Hepatocyte (in vitro differentiated cells): ENCODE measurements around the gene LYVE1. TPM values are rescaled to one million over a fixed set of nuclear protein-coding genes. Genes with fewer than 3 reads are reported as not detected.

Experiments used
- DNase-seq: peaks from one replicate; pipeline ENCODE4 v3.0.0-alpha.2; 2016; ENCODE audit warnings: low spot score
- H2AFZ ChIP-seq: fragments of 200-600 bp; sonication (generic); 2 replicates; pipeline ENCODE4 v1.6.0; 2016; ENCODE audit warnings: antibody characterized with exemption, mild to moderate bottlenecking
- H3K27ac ChIP-seq: fragments of 200-600 bp; sonication (generic); 2 replicates; pipeline ENCODE4 v1.5.1; 2016; ENCODE audit warnings: mild to moderate bottlenecking
- H3K27me3 ChIP-seq: fragments of 200-600 bp; sonication (generic); 2 replicates; pipeline ENCODE4 v1.6.1; 2016
- H3K36me3 ChIP-seq: fragments of 200-600 bp; sonication (generic); replicated peaks from 2 replicates; pipeline ENCODE4 v1.5.1; 2016; ENCODE audit warnings: low read depth; ENCODE audit not compliant: insufficient read depth
- H3K4me1 ChIP-seq: fragments of 200-600 bp; sonication (generic); 2 replicates; pipeline ENCODE4 v1.5.1; 2016; ENCODE audit warnings: mild to moderate bottlenecking, moderate library complexity; ENCODE audit not compliant: insufficient read depth
- H3K4me2 ChIP-seq: fragments of 200-600 bp; sonication (generic); 2 replicates; pipeline ENCODE4 v1.6.0; 2016
- H3K4me3 ChIP-seq: fragments of 200-600 bp; sonication (generic); 2 replicates; pipeline ENCODE4 v1.5.1; 2016; ENCODE audit warnings: mild to moderate bottlenecking
- H3K79me2 ChIP-seq: fragments of 200-600 bp; sonication (generic); 2 replicates; pipeline ENCODE4 v1.6.0; 2017; ENCODE audit warnings: mild to moderate bottlenecking
- H3K9me2 ChIP-seq: fragments of 200-600 bp; sonication (generic); replicated peaks from 2 replicates; pipeline ENCODE4 v1.6.0; 2017; ENCODE audit warnings: mild to moderate bottlenecking; ENCODE audit not compliant: insufficient read depth
- H3K9me3 ChIP-seq: fragments of 200-600 bp; sonication (generic); 2 replicates; pipeline ENCODE4 v1.5.1; 2016; ENCODE audit warnings: low read depth, mild to moderate bottlenecking
- H4K20me1 ChIP-seq: fragments of 200-600 bp; sonication (generic); 2 replicates; pipeline ENCODE4 v1.6.0; 2016; ENCODE audit warnings: mild to moderate bottlenecking; ENCODE audit not compliant: insufficient read depth, poor library complexity, severe bottlenecking
- EZH2 ChIP-seq: fragments of 200-600 bp; sonication (generic); IDR thresholded peaks from 2 replicates; pipeline ENCODE4 v1.6.1; 2016; ENCODE audit warnings: antibody characterized with exemption, mild to moderate bottlenecking, borderline replicate concordance
- EZH2phosphoT487 ChIP-seq: fragments of 200-600 bp; sonication (generic); IDR thresholded peaks from one replicate; pipeline ENCODE4 v1.6.1; 2018; ENCODE audit warnings: antibody characterized with exemption, mild to moderate bottlenecking, low read depth, moderate library complexity; ENCODE audit not compliant: unreplicated experiment, severe bottlenecking
- WGBS: methylation state at CpG from one replicate; pipeline ENCODE4 v1.1.6; 2016; ENCODE audit warnings: low lambda C conversion rate; ENCODE audit errors: missing lambda C conversion rate; 5-methylcytosine and 5-hydroxymethylcytosine counted together
- polyA plus RNA-seq: library from polyadenylated mRNA; unstranded; fragments of >200 nt; fragmentation: Nextera tagmentation; extraction: Ambion mirVana; gene quantifications from 2 replicates; pipeline ENCODE4 v1.2.1, GENCODE V29; 2016
- total RNA-seq: library from RNA; depleted of rRNA; stranded (reverse); fragments of >200 nt; gene quantifications from 2 replicates; pipeline ENCODE4 v1.2.3, GENCODE V29; 2014
- TF ChIP-seq, protein P1 (sequence below): fragments of 200-600 bp; sonication (generic); IDR thresholded peaks from 2 replicates; pipeline ENCODE4 v1.5.1; 2016; ENCODE audit warnings: antibody characterized with exemption, mild to moderate bottlenecking; ENCODE audit not compliant: poor library complexity

Gene LYVE1
- total and polyA plus RNA-seq, 2 experiments from 2014 or later = 2.9 to 9.1 TPM

DNA sequence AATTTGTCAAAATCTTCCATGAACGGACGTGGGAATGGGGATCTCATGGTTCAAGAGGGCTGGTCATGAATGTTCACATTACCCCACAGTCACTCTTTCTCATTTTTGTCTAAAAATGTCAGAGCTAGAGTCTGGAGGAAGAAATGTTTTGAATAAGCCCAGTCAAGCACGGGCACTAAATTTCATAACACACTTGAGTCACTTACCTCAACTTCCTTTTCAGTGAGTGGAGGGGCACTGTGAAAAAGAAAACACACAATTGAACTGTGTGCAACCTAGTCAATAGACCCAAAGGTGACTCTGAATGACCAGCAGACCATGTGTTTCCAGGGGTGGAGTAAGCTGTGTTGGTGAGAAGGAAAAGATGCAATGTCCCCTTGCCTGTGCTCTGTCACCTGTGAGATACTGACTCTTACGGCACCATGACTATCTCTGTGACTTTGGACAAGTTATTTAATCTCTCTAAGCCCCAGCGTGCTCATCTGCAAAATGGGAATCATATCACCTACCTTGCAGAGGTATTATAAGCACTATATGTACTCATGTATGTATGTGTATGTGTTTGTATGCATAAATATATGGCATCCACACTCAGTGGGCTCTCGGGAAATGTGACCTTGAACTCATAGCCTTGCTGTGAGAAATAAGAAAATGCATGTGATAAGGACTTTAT, 38.2 kb upstream of the LYVE1 start:
- WGBS = 79% methylated on average over 6 of the region's 6 CpGs
- no peaks in the 10 kb centered on the region for H3K9me2 ChIP-seq
- no peak for DNase-seq
- no peaks in the 10 kb centered on the region for H3K79me2 ChIP-seq
- no peaks in the 10 kb centered on the region for H3K36me3 ChIP-seq
- peak overlapping the region; percentile 9 for H2AFZ ChIP-seq
- peak overlapping the region; percentile 86 for H3K27ac ChIP-seq
- no peaks in the 10 kb centered on the region for H3K27me3 ChIP-seq
- peak overlapping the region; percentile 40 for H3K4me2 ChIP-seq
- peaks cover 39% of the 10 kb centered on the region for H3K4me1 ChIP-seq
- no peak for TF ChIP-seq EZH2
- TF ChIP-seq, protein P1, sequence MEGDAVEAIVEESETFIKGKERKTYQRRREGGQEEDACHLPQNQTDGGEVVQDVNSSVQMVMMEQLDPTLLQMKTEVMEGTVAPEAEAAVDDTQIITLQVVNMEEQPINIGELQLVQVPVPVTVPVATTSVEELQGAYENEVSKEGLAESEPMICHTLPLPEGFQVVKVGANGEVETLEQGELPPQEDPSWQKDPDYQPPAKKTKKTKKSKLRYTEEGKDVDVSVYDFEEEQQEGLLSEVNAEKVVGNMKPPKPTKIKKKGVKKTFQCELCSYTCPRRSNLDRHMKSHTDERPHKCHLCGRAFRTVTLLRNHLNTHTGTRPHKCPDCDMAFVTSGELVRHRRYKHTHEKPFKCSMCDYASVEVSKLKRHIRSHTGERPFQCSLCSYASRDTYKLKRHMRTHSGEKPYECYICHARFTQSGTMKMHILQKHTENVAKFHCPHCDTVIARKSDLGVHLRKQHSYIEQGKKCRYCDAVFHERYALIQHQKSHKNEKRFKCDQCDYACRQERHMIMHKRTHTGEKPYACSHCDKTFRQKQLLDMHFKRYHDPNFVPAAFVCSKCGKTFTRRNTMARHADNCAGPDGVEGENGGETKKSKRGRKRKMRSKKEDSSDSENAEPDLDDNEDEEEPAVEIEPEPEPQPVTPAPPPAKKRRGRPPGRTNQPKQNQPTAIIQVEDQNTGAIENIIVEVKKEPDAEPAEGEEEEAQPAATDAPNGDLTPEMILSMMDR = no peak
- TF ChIP-seq EZH2phosphoT487 = no peak
- H3K4me3 ChIP-seq = no peak overlapping the region
- H4K20me1 ChIP-seq = no peaks in the 10 kb centered on the region
- H3K9me3 ChIP-seq = no peaks in the 10 kb centered on the region

DNA sequence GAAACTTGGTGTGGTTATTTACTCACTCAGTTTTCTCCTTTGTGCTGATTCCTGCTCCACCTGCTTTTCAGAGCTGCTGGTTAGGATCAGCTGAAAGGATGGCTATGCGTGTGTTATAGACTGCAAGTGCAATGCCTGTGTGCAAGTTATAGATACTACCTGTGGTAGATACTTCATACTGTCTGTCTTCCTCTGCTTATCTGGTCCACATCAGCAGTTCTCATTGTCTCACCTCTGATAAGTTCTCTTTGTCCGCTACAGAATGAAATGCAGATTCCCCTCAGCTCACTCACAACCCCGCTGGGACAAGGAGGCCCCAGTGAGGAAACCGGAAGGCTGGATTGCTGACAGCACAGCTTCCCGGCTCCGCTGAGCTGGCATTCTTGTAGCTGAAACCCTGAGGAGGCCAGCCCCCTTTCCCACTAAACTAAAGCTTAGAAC, 37.5 kb upstream of the LYVE1 start:
- TF ChIP-seq EZH2phosphoT487 = no peak
- no peak for TF ChIP-seq EZH2
- TF ChIP-seq, protein P1 = no peak
- no peak overlapping the region for H3K4me3 ChIP-seq
- peak overlapping the region; percentile 86 for H3K27ac ChIP-seq
- H3K9me2 ChIP-seq = no peaks in the 10 kb centered on the region
- peaks cover 39% of the 10 kb centered on the region for H3K4me1 ChIP-seq
- no peaks in the 10 kb centered on the region for H3K9me3 ChIP-seq
- H3K4me2 ChIP-seq = peak overlapping the region; percentile 40
- DNase-seq = peak; percentile 74
- H3K36me3 ChIP-seq = no peaks in the 10 kb centered on the region
- no peaks in the 10 kb centered on the region for H4K20me1 ChIP-seq
- WGBS = 36% methylated on average over 6 of the region's 6 CpGs
- H3K79me2 ChIP-seq = no peaks in the 10 kb centered on the region
- peak overlapping the region; percentile 9 for H2AFZ ChIP-seq
- no peaks in the 10 kb centered on the region for H3K27me3 ChIP-seq

DNA sequence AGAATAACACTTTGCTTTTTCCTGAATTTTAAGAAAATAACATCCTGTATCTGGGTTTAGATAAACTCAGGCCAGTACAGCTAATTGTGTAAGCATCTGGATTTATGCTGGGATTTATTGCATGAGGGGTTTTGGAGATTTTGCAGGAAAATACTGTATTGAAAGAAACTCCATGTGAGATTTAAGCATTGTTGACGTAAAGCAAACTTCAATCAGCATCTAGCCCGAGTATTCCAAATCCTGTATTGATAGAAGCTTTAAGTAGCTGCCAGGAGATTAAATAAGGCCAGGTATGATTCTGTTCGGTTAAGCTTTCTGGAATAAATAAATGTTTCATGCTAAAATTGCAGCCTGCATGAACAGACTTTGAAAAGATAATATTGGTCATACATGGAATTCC, 36.3 kb upstream of the LYVE1 start:
- 56% methylated on average over 3 of the region's 3 CpGs for WGBS
- H4K20me1 ChIP-seq = no peaks in the 10 kb centered on the region
- peak overlapping the region; percentile 86 for H3K27ac ChIP-seq

More for the DNA sequence above, 36.3 kb upstream of the LYVE1 start:
- H3K4me3 ChIP-seq = no peak overlapping the region
- H3K36me3 ChIP-seq = no peaks in the 10 kb centered on the region
- H3K9me3 ChIP-seq = no peaks in the 10 kb centered on the region
- H2AFZ ChIP-seq = no peak overlapping the region
- H3K4me2 ChIP-seq = peak overlapping the region; percentile 40
- TF ChIP-seq EZH2 = no peak
- TF ChIP-seq, protein P1 = no peak
- no peak for TF ChIP-seq EZH2phosphoT487
- no peaks in the 10 kb centered on the region for H3K9me2 ChIP-seq
- no peak for DNase-seq
- no peaks in the 10 kb centered on the region for H3K27me3 ChIP-seq
- peaks cover 46% of the 10 kb centered on the region for H3K4me1 ChIP-seq
- no peaks in the 10 kb centered on the region for H3K79me2 ChIP-seq
